Measurements from ENCODE around the gene RANBP9.

The RANBP9 gene

GRCh38 chr6:13677878-13678254, 33.8 kb downstream of the RANBP9 start:
- DNase-seq, result no peak

- DNase-seq, result no peak
Observed at GRCh38 chr6:13676551-13677156, 35.0 kb downstream of the RANBP9 start.

GRCh38 chr6:13674533-13675190, 37.0 kb downstream of the RANBP9 start:
- DNase-seq, result no peak

- no peak for DNase-seq
Observed at GRCh38 chr6:13673825-13674444, 37.7 kb downstream of the RANBP9 start.

GRCh38 chr6:13673368-13673767, 38.3 kb downstream of the RANBP9 start:
- DNase-seq, result no peak

GRCh38 chr6:13672904-13673303, 38.7 kb downstream of the RANBP9 start:
- DNase-seq, result no peak

- DNase-seq, result no peak
Observed at GRCh38 chr6:13671548-13672127, 40.0 kb downstream of the RANBP9 start.

GRCh38 chr6:13669476-13669875, 42.2 kb downstream of the RANBP9 start:
- DNase-seq, result no peak

- DNase-seq, result no peak
Observed at GRCh38 chr6:13668291-13668928, 43.2 kb downstream of the RANBP9 start.

- no peak for DNase-seq
Observed at GRCh38 chr6:13667655-13668054, 44.0 kb downstream of the RANBP9 start.

- no peak for DNase-seq
Observed at GRCh38 chr6:13666194-13667105, 45.2 kb downstream of the RANBP9 start.

- DNase-seq, result no peak
Observed at GRCh38 chr6:13664703-13665352, 46.8 kb downstream of the RANBP9 start.

- DNase-seq, result no peak
Observed at GRCh38 chr6:13663986-13664385, 47.6 kb downstream of the RANBP9 start.

GRCh38 chr6:13662651-13663334, 48.8 kb downstream of the RANBP9 start:
- DNase-seq, result no peak

- DNase-seq, result no peak
Observed at GRCh38 chr6:13661647-13662046, 50.0 kb downstream of the RANBP9 start.

GRCh38 chr6:13660893-13661292, 50.7 kb downstream of the RANBP9 start:
- DNase-seq, result no peak

GRCh38 chr6:13660273-13660672, 51.4 kb downstream of the RANBP9 start:
- no peak for DNase-seq

- DNase-seq, result no peak
Observed at GRCh38 chr6:13655700-13656099, 55.9 kb downstream of the RANBP9 start.

GRCh38 chr6:13654496-13654895, 57.1 kb downstream of the RANBP9 start:
- DNase-seq, result no peak

GRCh38 chr6:13653296-13653695, 58.3 kb downstream of the RANBP9 start:
- no peak for DNase-seq

GRCh38 chr6:13649393-13649792, 62.2 kb downstream of the RANBP9 start:
- no peak for DNase-seq

Measured in NCI-H1436 treated with DMSO at 0.1 percent for 48 hours (cell line).